Renal cortical epithelial cell (primary cell): Measurements from ENCODE around the gene SHC1. TPM values are rescaled to one million over a fixed set of nuclear protein-coding genes. Genes with fewer than 3 reads are reported as not detected.

ENCODE experiments used
- DNase-seq: peaks from one replicate; pipeline ENCODE4 v3.0.0-alpha.2; 2011; ENCODE audit warnings: low read depth
- total RNA-seq: library from RNA; depleted of rRNA; stranded (reverse); fragments of >200 nt; gene quantifications from 2 replicates; pipeline ENCODE4 v1.2.3, GENCODE V29; 2014

The SHC1 gene
- total RNA-seq, 1 donor from 2014 or later, result 107 TPM

DNA sequence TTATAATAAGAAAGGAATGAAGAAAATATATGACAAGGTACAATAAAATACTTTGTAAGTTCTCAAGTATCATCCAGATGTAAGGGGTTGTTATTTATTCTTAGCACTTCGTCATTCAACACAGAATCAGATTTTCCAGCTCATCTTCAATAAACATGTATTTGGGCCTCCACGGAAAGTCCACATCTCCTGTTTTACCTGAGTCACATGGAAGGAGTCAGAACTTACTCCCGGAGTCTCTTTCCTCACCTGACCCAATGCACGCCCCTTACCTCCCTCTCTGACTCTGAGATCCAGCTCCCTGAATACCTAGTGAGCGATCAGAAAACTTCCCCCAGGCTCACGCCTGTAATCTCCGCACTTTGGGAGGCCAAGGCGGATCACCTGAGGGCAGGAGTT is 32.6 kb downstream of the SHC1 start:
- no peak for DNase-seq

DNA sequence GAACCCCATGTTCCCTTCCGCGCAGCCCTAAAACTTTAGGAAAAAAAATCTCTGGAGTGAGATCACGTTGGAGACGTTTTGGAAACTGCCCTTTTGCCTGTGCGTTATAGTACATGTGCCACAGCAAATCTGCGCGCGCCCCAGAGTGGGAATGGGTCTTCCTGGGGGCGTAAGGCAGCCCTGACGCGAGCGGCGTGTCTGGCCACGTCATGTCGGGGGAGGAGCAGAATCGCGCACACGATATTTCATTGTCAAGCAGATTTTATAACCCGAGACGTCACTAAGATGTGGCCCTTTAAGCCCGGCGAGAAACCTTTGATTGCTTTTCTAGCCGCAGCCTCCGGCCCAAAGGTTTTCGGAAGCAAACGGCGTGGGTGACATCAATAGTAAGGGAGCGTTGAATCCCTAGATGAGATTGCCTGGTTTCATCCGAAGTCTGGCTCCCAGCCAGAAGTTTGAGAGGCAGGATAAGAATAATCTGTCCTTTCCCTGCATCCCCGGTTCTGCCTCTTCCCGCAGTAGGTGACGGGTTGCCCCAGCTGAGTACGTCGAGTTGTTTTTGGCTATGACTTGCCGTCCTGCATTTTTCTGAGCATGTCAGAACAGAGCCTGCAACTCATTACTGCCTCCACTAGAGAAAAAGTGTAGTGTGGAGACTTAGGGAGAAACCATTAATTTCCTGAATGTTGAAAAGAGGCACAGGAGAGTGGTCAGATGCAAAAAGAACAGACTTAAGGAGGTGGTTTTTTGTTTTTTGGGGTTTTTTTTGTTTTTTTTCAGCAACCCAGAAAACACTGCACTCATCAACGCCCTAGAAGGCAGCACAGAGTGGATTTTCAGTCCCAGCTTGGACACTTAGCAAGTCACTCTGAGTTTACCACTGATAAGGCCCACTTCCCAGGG is 33.2 kb downstream of the SHC1 start:
- peak; percentile 90 for DNase-seq

DNA sequence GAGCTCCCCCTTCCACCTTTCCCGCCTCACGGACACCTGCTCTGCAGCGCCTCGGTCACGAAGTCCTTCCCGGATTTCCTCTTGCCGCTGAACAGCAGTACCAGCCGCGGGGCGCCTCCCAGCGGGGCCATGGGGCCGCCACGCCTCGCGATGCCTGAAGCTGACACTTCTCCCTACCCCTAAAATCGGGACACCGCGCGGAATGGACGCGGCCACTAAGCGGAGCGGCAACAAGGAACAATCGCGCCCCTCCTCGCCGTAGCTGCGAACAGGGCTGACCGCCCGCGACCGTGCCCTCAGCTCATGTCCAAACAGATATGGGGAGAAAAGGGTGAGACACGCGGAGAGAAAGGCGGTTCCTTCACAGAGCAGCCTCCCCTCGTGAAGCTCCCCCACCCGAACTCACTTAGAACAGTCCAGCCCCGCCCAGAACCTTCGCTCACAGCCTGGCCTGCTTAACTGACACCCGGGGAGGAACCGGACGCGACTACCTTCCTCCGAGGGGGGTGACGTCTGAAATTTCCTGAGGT is 33.9 kb downstream of the SHC1 start, which contains the start of gene PMVK:
TSS of gene PMVK (minus strand) at position 165 of the 530 bp plus-strand sequence. CDS start at position 131, 34 bp downstream.
- DNase-seq, result peak; percentile 80

DNA sequence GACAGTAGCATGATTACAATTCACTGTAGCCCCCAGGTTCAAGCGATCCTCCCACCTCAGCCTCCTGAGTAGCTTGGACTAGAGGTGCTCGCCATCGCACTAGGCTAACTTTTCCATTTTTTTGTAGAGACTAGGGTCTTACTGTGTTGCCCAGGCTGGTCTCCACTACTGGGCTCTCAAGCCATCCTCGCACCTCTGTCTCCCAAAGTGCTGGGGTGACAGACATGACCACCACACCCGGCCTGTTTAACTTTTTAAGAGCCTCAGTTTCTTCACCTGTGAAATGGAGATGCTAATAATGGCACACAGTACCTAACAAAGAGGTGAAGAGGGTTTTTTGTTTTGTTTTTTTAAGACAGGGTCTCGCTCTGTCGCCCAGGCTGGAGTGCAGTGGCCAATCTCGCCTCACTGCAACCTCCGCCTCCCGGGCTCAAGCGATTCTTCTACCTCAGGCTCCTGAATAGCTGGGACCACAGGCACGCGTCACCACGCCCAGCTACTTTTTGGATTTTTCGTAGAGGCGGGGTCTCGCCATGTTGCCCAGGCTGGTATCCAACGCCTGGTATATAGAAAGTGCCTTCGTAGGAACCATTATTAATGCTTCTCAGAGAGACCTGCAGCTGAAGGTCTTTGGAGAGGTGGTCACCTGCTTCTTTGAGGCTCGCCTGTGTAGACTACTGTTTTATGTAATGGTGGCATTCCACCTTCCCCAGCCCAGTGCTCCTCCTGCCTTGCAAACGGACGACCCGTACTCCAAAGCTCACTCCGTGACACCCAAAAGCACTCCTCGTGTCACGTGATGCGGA is 34.6 kb downstream of the SHC1 start:
- no peak for DNase-seq

DNA sequence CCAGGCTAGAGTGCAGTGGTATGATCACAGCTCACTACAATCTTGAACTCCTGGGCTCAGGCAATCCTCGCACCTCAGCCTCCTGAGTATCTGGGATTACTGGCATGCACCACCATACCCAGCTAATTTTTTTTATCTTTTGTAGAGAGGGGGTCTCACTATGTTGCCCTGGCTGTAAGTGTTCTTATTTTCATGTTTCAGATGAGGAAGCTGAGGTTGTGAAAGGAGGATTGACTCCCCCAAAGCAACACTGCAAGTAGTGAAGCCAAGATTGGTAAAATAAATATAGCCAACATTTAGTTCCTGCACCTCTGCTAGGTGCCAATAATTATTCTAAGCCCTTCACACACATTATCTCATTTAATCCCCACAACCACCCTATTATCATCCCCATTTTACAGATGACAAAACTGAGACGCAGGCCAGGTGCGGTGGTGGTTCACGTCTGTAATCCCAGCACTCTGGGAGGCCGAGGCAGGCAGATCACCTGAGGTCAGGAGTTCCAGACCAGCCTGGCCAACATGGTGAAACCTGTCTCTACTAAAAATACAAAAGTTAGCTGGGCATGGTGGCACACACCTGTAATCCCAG is 36.1 kb downstream of the SHC1 start:
- DNase-seq, result no peak

DNA sequence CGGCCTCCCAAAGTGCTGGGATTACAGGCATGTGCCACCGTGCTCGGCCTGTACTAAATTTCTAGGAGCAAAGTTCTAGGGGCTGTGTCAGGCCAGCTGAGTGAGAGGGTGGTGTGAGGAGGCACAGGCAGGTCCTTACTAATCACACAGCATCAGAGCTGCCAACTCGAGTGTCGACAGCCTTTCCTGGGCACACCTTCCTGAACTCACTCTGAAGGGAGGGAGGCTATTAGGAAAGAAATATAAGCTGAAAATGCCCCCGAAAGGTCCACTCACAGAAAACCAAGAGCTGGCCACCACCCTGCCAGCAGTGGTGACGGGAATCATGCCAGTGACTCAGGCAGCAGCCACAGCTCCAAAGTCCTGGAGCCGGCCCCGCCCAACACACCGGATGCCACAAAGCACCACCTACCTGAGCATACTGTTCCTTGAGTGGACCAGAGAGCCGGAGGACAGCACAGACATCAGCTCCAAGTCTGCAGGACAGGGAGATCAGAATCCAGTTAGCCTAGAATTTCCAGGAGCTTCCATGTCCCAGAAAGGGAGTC is 38.5 kb downstream of the SHC1 start:
- DNase-seq, result peak; percentile 25

DNA sequence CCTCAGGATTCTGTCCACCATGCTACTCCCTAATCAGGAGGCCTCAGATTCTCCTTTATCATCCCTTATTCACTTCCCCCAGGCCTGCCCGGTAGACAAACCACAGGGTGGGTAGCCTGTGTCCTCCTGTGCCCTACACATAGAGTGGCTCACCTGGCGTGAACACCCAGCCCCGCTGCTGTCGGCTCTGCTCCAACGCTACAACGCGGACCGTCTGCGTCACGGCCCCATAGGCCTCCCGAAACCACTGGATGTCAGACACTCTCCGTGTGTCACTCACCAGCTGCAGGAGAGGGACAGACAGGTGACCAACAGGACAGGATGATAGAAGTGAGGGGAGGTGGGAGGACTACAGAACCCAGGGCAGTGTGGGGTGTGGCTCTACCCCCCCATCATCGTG is 44.3 kb downstream of the SHC1 start:
- DNase-seq, result no peak

DNA sequence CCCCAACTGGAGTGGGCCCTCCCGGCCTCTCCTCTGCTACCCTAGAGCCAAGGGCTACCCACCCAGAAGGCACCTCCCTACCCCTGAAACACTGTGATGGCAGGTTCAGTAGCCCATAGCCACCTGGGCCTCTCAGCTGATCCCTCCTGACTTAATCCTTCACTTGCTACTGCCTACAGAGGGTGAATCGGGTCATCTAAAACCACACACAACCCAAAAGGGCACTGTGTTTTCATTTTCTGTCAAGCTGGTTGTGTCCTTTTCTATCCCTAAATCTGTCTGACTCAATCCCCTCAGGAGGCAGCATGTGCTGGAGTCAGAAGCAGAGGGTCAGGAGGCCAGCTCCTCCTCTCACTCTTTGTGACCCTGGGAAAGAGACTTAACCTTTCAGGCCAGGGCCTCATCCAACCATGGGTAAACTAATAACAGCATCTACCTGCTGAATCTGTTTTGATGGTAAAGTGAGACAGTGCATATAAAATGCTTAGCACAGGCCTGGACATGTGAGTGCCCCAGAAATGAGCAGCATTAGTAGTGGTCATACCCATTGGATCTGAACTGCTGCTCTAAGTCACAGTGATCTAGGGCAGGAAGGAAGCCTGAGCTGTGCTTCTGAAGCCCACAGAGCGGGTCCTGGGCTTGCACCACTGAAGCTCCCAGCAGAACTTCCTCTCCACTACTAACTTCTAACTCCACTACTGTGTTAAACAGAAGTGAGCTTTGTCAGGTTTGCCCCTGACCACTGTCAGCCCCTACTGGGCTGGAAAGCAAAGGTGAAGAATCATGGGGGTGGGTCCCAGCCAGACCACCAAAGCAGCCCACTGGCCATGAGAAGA is 45.0 kb downstream of the SHC1 start:
- no peak for DNase-seq

DNA sequence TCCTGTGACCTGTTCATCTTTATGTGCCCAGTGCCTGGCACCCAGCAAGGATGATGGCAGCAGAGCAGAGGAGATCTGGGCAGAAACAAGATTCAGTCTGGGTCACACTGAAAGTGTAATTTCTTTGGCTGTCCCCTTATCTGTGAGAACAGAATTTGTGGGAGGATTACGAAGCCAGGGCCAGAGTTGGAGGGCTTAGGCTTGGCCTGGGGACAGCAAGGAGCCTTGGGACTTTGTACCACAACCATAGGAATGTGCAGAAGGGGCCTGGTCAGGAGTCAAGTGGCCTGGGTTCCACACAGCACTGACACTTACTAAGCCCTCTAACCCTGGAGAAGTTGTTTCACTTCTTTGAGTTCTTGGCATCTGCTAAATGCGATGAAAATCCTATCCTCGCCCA is 46.9 kb downstream of the SHC1 start:
- no peak for DNase-seq

DNA sequence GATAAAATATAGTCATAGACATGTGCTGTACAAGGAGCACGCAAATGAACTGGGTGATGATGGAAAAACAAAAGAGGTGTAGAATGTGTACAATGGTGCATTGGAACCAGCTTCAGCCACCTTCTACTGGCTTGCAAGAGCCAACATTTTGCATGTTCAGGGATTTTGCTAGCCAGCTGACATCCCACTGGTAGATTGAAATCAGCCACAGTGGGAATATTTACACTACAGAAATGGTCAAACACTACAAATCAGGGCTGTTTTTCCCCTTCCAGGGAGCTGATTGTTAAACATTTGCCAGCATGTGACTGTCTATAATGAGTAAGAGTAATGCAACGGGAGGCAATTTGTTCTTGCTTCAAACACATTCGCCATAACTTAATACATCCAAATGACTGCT is 57.3 kb downstream of the SHC1 start:
- no peak for DNase-seq

DNA sequence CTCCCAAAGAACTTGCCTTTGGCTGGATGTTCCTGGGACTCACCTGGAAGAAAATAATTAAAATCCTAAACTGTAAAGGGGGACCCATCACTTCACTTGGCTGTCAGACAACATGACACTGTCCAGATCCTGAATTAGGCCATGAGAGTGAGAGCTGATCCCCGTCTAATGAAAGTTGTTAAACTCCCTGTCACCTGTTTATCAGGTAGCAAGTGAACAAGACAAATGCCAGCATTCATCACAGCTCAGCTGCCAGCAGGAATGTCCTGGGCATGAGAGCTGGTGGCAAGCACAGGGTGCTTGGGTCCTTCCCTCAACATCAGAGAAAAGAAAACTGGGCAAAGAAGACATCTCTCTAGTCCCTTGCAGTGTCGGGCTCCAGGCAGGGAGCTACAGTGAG is 57.8 kb downstream of the SHC1 start:
- no peak for DNase-seq

Other genes with a start within 250 kb of the SHC1 start
- under 0.01 TPM in 1 of 2 replicates, not detected in the other for gene KCNN3, start 100.5 kb downstream of the SHC1 start, total RNA-seq
- gene PMVK, start 34.0 kb downstream of the SHC1 start, total RNA-seq, result 4.0 and 8.8 TPM in 2 replicates
- 81.3 and 141 TPM in 2 replicates for gene PBXIP1, start 14.6 kb downstream of the SHC1 start, total RNA-seq
- 5.4 and 18.4 TPM in 2 replicates for gene PYGO2, start 9.0 kb downstream of the SHC1 start, total RNA-seq
- 23.4 and 106 TPM in 2 replicates for gene CKS1B, start 3.9 kb upstream of the SHC1 start, total RNA-seq
- 21.6 and 32.5 TPM in 2 replicates for gene FLAD1, start 12.6 kb upstream of the SHC1 start, total RNA-seq
- gene LENEP, start 22.8 kb upstream of the SHC1 start, total RNA-seq, result 0.60 TPM in 1 of 2 replicates, not detected in the other
- gene ZBTB7B, start 32.1 kb upstream of the SHC1 start, total RNA-seq, result 29.2 and 36.5 TPM in 2 replicates
- gene DCST2, start 63.0 kb upstream of the SHC1 start, total RNA-seq, result 0.05 TPM in 1 of 2 replicates, not detected in the other
- gene DCST1, start 63.1 kb upstream of the SHC1 start, total RNA-seq, result not detected in 2 replicates
- gene ADAM15, start 80.6 kb upstream of the SHC1 start, total RNA-seq, result 47.9 and 137 TPM in 2 replicates
- gene EFNA4, start 93.0 kb upstream of the SHC1 start, total RNA-seq, result 9.5 and 12.5 TPM in 2 replicates
- 1.4 and 2.4 TPM in 2 replicates for gene EFNA3, start 108.1 kb upstream of the SHC1 start, total RNA-seq
- gene EFNA1, start 157.1 kb upstream of the SHC1 start, total RNA-seq, result 68.3 and 80.4 TPM in 2 replicates
- gene SLC50A1, start 165.1 kb upstream of the SHC1 start, total RNA-seq, result 16.7 and 63.0 TPM in 2 replicates
- 12.7 and 30.9 TPM in 2 replicates for gene DPM3, start 169.8 kb upstream of the SHC1 start, total RNA-seq
- gene KRTCAP2, start 202.6 kb upstream of the SHC1 start, total RNA-seq, result 65.4 and 102 TPM in 2 replicates
- 2.6 and 5.9 TPM in 2 replicates for gene TRIM46, start 203.1 kb upstream of the SHC1 start, total RNA-seq
- 21.7 and 52.9 TPM in 2 replicates for gene THBS3, start 237.2 kb upstream of the SHC1 start, total RNA-seq
- 36.8 and 72.8 TPM in 2 replicates for gene MTX1, start 237.9 kb upstream of the SHC1 start, total RNA-seq